Cardiac ventricle fibroblast (primary cell): ENCODE data around the gene ZNF667. TPM values are rescaled to one million over a fixed set of nuclear protein-coding genes. Genes with fewer than 3 reads are reported as not detected.

Experiments used
- total RNA-seq: library from RNA; depleted of rRNA; stranded (reverse); fragments of >200 nt; gene quantifications from 2 replicates; pipeline ENCODE4 v1.2.3, GENCODE V29; 2015

Gene ZNF667
- total RNA-seq, result 6.2 and 8.8 TPM in 2 replicates

GRCh38 chr19:56476651-56477428 lies at the start of gene ZNF667:
ZNF667 (minus strand) TSS chr19:56477345; CDS start chr19:56462370, 14,975 bp downstream.

GRCh38 chr19:56507446-56508289 lies 30.5 kb upstream of the ZNF667 start, which contains the start of gene ZNF471:
ZNF471 (plus strand) TSS chr19:56507855; CDS start chr19:56511572, 3,717 bp downstream.

GRCh38 chr19:56403764-56404704 lies 73.1 kb downstream of the ZNF667 start, which contains the start of gene ZNF583:
ZNF583 (plus strand) TSS chr19:56404332; CDS start chr19:56407115, 2,783 bp downstream.

GRCh38 chr19:56393119-56394012 lies 83.8 kb downstream of the ZNF667 start, which contains the start of gene ZNF582:
ZNF582 (minus strand) TSS chr19:56393534; CDS start chr19:56391752, 1,782 bp downstream.

Other genes with a start within 250 kb of the ZNF667 start
- gene EDDM13, start 204.6 kb downstream of the ZNF667 start, total RNA-seq, result not detected in 2 replicates
- gene ZSCAN5A, start 162.5 kb downstream of the ZNF667 start, total RNA-seq, result 2.8 and 3.5 TPM in 2 replicates
- gene ZNF582, start 83.8 kb downstream of the ZNF667 start, total RNA-seq, result 3.0 and 7.1 TPM in 2 replicates
- gene ZNF583, start 73.0 kb downstream of the ZNF667 start, total RNA-seq, result 4.2 and 7.7 TPM in 2 replicates
- gene ZNF471, start 30.5 kb upstream of the ZNF667 start, total RNA-seq, result 6.0 and 10.0 TPM in 2 replicates
- gene ZFP28, start 61.6 kb upstream of the ZNF667 start, total RNA-seq, result 4.6 and 5.1 TPM in 2 replicates
- gene ZNF470, start 90.1 kb upstream of the ZNF667 start, total RNA-seq, result 4.6 and 4.7 TPM in 2 replicates
- 4.4 and 6.1 TPM in 2 replicates for gene ZNF71, start 118.0 kb upstream of the ZNF667 start, total RNA-seq
- gene SMIM17, start 165.8 kb upstream of the ZNF667 start, total RNA-seq, result 0.15 TPM in 1 of 2 replicates, not detected in the other
- 0.98 and 1.2 TPM in 2 replicates for gene ZNF835, start 194.4 kb upstream of the ZNF667 start, total RNA-seq